HEK293 (cell line): ENCODE data around the gene GINS2.

Source experiments
- CTCF ChIA-PET: fragments of 350-600 bp; formaldehyde crosslinking; extraction: SDS; loops from one replicate; lab custom pipeline; 2021; ENCODE audit warnings: antibody characterized with exemption; lab: Yijun Ruan, JAX
- POLR2A ChIA-PET: fragments of 300-600 bp; formaldehyde crosslinking; extraction: SDS; loops from one replicate; lab custom pipeline; 2020; ENCODE audit warnings: antibody characterized with exemption, inconsistent platforms; lab: Yijun Ruan, JAX
- H3K27ac ChIP-seq: fragments of 200-500 bp; sonication (Bioruptor generic); 2 replicates; pipeline ENCODE4 v1.5.1; 2014; ENCODE audit warnings: low read depth, low read length, control low read depth, inconsistent platforms; ENCODE audit errors: extremely low read depth
- H3K36me3 ChIP-seq, 2 experiments: fragments of 200-500 bp in 1 of 2; sonication (Bioruptor generic) in 1 of 2; 1 replicate in 1 of 2; 2 replicates in 1 of 2; pipeline ENCODE4 v1.5.1; 2014 to 2017; ENCODE audit warnings: inconsistent platforms in 2 of 2, low read length in 2 of 2; ENCODE audit not compliant: control insufficient read depth in 2 of 2, insufficient read depth in 1 of 2
- H3K4me1 ChIP-seq: fragments of 200-500 bp; sonication (Bioruptor generic); 2 replicates; pipeline ENCODE4 v1.5.1; 2014; ENCODE audit warnings: mild to moderate bottlenecking, low read length, inconsistent platforms; ENCODE audit not compliant: control insufficient read depth, insufficient read depth
- H3K4me3 ChIP-seq: 2 replicates; pipeline ENCODE4 v1.5.1; 2011; ENCODE audit warnings: low read depth, mild to moderate bottlenecking, control low read depth, low read length, moderate library complexity
- H3K9me3 ChIP-seq: fragments of 200-500 bp; sonication (Bioruptor generic); 2 replicates; pipeline ENCODE4 v1.5.1; 2014; ENCODE audit warnings: low read depth, low read length, inconsistent platforms; ENCODE audit not compliant: control insufficient read depth, insufficient read depth
- GLI2 ChIP-seq: fragments of 450-650 bp; formaldehyde crosslinking; IDR thresholded peaks from 2 replicates; pipeline ENCODE4; 2017; ENCODE audit warnings: missing biosample characterization, missing genetic modification characterization, low read depth, borderline replicate concordance
- IKZF3 ChIP-seq: fragments of 450-650 bp; IDR thresholded peaks from 2 replicates; pipeline ENCODE4 v1.5.0; 2018; ENCODE audit warnings: missing biosample characterization, mild to moderate bottlenecking, missing genetic modification characterization, moderate library complexity
- KLF17 ChIP-seq: fragments of 450-650 bp; formaldehyde crosslinking; IDR thresholded peaks from 2 replicates; pipeline ENCODE4 v1.5.1; 2016; ENCODE audit warnings: missing biosample characterization, missing genetic modification characterization
- MYNN ChIP-seq: fragments of 450-650 bp; formaldehyde crosslinking; IDR thresholded peaks from 2 replicates; pipeline ENCODE4 v1.5.1; 2016; ENCODE audit warnings: missing biosample characterization, missing genetic modification characterization, borderline replicate concordance
- PATZ1 ChIP-seq: fragments of 450-650 bp; formaldehyde crosslinking; IDR thresholded peaks from 2 replicates; pipeline ENCODE4 v1.5.1; 2016; ENCODE audit warnings: missing biosample characterization, missing genetic modification characterization
- SCRT1 ChIP-seq: fragments of 450-650 bp; formaldehyde crosslinking; IDR thresholded peaks from 2 replicates; pipeline ENCODE4 v1.5.1; 2016; ENCODE audit warnings: missing biosample characterization, missing genetic modification characterization, borderline replicate concordance
- ZBTB21 ChIP-seq: fragments of 450-650 bp; formaldehyde crosslinking; IDR thresholded peaks from 2 replicates; pipeline ENCODE4 v1.5.1; 2017; ENCODE audit warnings: missing biosample characterization, missing genetic modification characterization
- ZBTB26 ChIP-seq: fragments of 450-650 bp; formaldehyde crosslinking; optimal IDR thresholded peaks from 2 replicates; pipeline ENCODE3; 2016; ENCODE audit warnings: missing biosample characterization, mild to moderate bottlenecking, missing genetic modification characterization
- ZBTB7A ChIP-seq: fragments of 450-650 bp; formaldehyde crosslinking; IDR thresholded peaks from 2 replicates; pipeline ENCODE4 v1.5.1; 2016; ENCODE audit warnings: low read depth, missing biosample characterization, missing genetic modification characterization
- ZFHX2 ChIP-seq: fragments of 450-650 bp; formaldehyde crosslinking; conservative IDR thresholded peaks from 2 replicates; pipeline ENCODE4 v1.5.1; 2016; ENCODE audit warnings: missing biosample characterization, missing genetic modification characterization
- ZFP3 ChIP-seq: fragments of 450-650 bp; formaldehyde crosslinking; IDR thresholded peaks from 2 replicates; pipeline ENCODE4 v1.5.1; 2016; ENCODE audit warnings: low read depth, missing biosample characterization, missing genetic modification characterization
- ZFP69B ChIP-seq: fragments of 450-650 bp; formaldehyde crosslinking; IDR thresholded peaks from 2 replicates; pipeline ENCODE4 v1.5.1; 2016; ENCODE audit warnings: missing biosample characterization, missing genetic modification characterization
- ZNF157 ChIP-seq: fragments of 450-650 bp; formaldehyde crosslinking; IDR thresholded peaks from 2 replicates; pipeline ENCODE4 v1.5.1; 2016; ENCODE audit warnings: missing biosample characterization, missing genetic modification characterization
- ZNF169 ChIP-seq: fragments of 450-650 bp; formaldehyde crosslinking; IDR thresholded peaks from 2 replicates; pipeline ENCODE4 v1.5.1; 2016; ENCODE audit warnings: missing biosample characterization, missing genetic modification characterization
- ZNF223 ChIP-seq: fragments of 450-650 bp; formaldehyde crosslinking; IDR thresholded peaks from 2 replicates; pipeline ENCODE4 v1.5.1; 2016; ENCODE audit warnings: missing biosample characterization, missing genetic modification characterization
- ZNF26 ChIP-seq: fragments of 450-650 bp; formaldehyde crosslinking; IDR thresholded peaks from 2 replicates; pipeline ENCODE4 v1.5.1; 2016; ENCODE audit warnings: missing biosample characterization, missing genetic modification characterization
- ZNF433 ChIP-seq: fragments of 450-650 bp; formaldehyde crosslinking; IDR thresholded peaks from 2 replicates; pipeline ENCODE4 v1.5.1; 2016; ENCODE audit warnings: missing biosample characterization, missing genetic modification characterization, low read depth
- ZNF48 ChIP-seq: fragments of 450-650 bp; formaldehyde crosslinking; IDR thresholded peaks from 2 replicates; pipeline ENCODE4 v1.5.1; 2016; ENCODE audit warnings: missing biosample characterization, missing genetic modification characterization
- ZNF560 ChIP-seq: fragments of 450-650 bp; formaldehyde crosslinking; IDR thresholded peaks from 2 replicates; pipeline ENCODE4 v1.5.1; 2017; ENCODE audit warnings: missing biosample characterization, missing genetic modification characterization, borderline replicate concordance
- ZNF629 ChIP-seq: fragments of 450-650 bp; formaldehyde crosslinking; IDR thresholded peaks from 2 replicates; pipeline ENCODE4 v1.5.1; 2017; ENCODE audit warnings: missing biosample characterization, missing genetic modification characterization
- ZNF660 ChIP-seq: fragments of 450-650 bp; IDR thresholded peaks from 2 replicates; pipeline ENCODE4 v1.5.1; 2018; ENCODE audit warnings: missing biosample characterization, mild to moderate bottlenecking, missing genetic modification characterization
- ZNF677 ChIP-seq: fragments of 450-650 bp; IDR thresholded peaks from 2 replicates; pipeline ENCODE4 v1.5.0; 2018; ENCODE audit warnings: missing biosample characterization, mild to moderate bottlenecking, missing genetic modification characterization, moderate library complexity
- ZNF768 ChIP-seq: fragments of 450-650 bp; formaldehyde crosslinking; IDR thresholded peaks from 2 replicates; pipeline ENCODE4 v1.5.1; 2018; ENCODE audit warnings: missing biosample characterization, mild to moderate bottlenecking, missing genetic modification characterization
- ZNF791 ChIP-seq: fragments of 450-650 bp; formaldehyde crosslinking; IDR thresholded peaks from 2 replicates; pipeline ENCODE4 v1.5.1; 2016; ENCODE audit warnings: missing biosample characterization, missing genetic modification characterization
- ZSCAN16 ChIP-seq: fragments of 450-650 bp; formaldehyde crosslinking; IDR thresholded peaks from 2 replicates; pipeline ENCODE4 v1.5.1; 2016; ENCODE audit warnings: missing biosample characterization, missing genetic modification characterization
- ZSCAN30 ChIP-seq: fragments of 450-650 bp; IDR thresholded peaks from 2 replicates; pipeline ENCODE4 v1.5.1; 2018; ENCODE audit warnings: missing biosample characterization, mild to moderate bottlenecking, missing genetic modification characterization, moderate library complexity
- ZSCAN5A ChIP-seq: fragments of 450-650 bp; formaldehyde crosslinking; IDR thresholded peaks from 2 replicates; pipeline ENCODE4 v1.5.1; 2016; ENCODE audit warnings: missing biosample characterization, missing genetic modification characterization
- TF ChIP-seq, protein P1 (sequence below): fragments of 450-650 bp; formaldehyde crosslinking; IDR thresholded peaks from 2 replicates; pipeline ENCODE4 v1.5.1; 2016; ENCODE audit warnings: missing biosample characterization, missing genetic modification characterization, low read depth

The GINS2 gene

DNA sequence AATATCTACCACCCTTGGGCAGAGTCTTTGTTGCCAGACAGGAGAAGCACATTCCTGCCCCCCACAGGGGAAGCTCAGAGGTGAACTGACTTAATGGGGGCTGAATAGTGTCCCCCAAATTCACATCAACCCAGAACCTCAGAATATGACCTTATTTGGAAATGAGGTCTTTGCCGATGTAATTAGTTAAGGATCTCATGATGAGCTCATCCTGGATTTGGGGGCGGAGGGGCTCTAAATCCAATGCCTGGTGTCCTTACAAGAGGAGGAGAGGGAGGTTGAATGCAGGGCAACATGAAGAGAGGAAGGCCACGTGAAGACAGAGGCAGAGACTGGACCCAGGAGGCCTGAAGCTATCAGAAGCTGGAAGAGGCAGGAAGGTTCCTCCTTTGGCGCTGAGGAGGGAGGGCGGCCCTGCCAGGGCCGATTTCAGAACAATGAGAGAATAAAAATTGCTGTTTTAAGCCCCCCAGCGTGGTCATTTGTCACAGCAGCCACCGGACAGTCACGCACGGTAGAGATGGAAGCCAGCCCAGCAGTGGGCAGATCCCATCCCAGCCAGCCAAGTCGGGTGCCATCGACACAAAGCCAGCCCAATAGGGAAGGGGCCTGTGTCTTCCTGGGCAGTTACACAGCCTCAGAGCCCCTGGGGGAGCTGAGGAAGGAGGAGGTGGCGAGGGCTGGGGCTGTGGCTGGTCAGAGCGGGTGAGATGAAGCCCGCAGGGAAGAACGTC is 40.9 kb upstream of the GINS2 start:
- Histone ChIP-seq H3K4me3 (no peak overlapping the region), H3K9me3 (no peaks in the 10 kb centered on the region), H3K4me1 (no peaks in the 10 kb centered on the region), H3K27ac (no peak overlapping the region), H3K36me3 (no peaks in the 10 kb centered on the region)
- POLR2A ChIA-PET = no interaction called here
- CTCF ChIA-PET = interaction anchor here (0.6 to 1.3 kb wide), 7 partner anchors 8 to 438 kb away, joined by 3 to 5 read pairs (median 3); no protein-coding TSS in a partner anchor
- no peak for TF ChIP-seq ZNF169
- no peak for TF ChIP-seq ZNF677
- no peak for TF ChIP-seq KLF17 (tag by site-specific recombination)
- TF ChIP-seq ZNF791 (tag by site-specific recombination) = no peak
- TF ChIP-seq ZNF48 (tag by site-specific recombination) = no peak
- no peak for TF ChIP-seq ZFP3 (tag by site-specific recombination)
- TF ChIP-seq IKZF3 (tag by site-specific recombination) = no peak
- peak; percentile 36; the same call in 1 of the 2 replicates for TF ChIP-seq PATZ1 (tag by site-specific recombination)
- TF ChIP-seq ZNF660 = no peak
- TF ChIP-seq ZSCAN16 (tag by site-specific recombination) = no peak
- no peak for TF ChIP-seq ZBTB26
- TF ChIP-seq SCRT1 (tag by site-specific recombination) = no peak
- TF ChIP-seq ZBTB21 (tag by site-specific recombination) = 0 out of 2 replicates have a peak, but pooled peaks have one; percentile 32
- no peak for TF ChIP-seq ZBTB7A
- no peak for TF ChIP-seq ZNF157 (tag by site-specific recombination)
- TF ChIP-seq ZNF629 (tag by site-specific recombination) = peak; percentile 26; the same call in 1 of the 2 replicates
- TF ChIP-seq MYNN (tag by site-specific recombination) = no peak
- no peak for TF ChIP-seq ZNF223
- TF ChIP-seq ZNF768 = no peak
- no peak for TF ChIP-seq ZNF560
- peak; percentile 23; the same call in 1 of the 2 replicates for TF ChIP-seq ZFHX2 (tag by site-specific recombination)
- TF ChIP-seq, protein P1, sequence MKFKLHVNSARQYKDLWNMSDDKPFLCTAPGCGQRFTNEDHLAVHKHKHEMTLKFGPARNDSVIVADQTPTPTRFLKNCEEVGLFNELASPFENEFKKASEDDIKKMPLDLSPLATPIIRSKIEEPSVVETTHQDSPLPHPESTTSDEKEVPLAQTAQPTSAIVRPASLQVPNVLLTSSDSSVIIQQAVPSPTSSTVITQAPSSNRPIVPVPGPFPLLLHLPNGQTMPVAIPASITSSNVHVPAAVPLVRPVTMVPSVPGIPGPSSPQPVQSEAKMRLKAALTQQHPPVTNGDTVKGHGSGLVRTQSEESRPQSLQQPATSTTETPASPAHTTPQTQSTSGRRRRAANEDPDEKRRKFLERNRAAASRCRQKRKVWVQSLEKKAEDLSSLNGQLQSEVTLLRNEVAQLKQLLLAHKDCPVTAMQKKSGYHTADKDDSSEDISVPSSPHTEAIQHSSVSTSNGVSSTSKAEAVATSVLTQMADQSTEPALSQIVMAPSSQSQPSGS (tag by site-specific recombination) = 0 out of 2 replicates have a peak, but pooled peaks have one; percentile 12
- TF ChIP-seq GLI2 (tag by site-specific recombination) = no peak
- no peak for TF ChIP-seq ZSCAN30 (tag by site-specific recombination)
- no peak for TF ChIP-seq ZNF433
- no peak for TF ChIP-seq ZSCAN5A (tag by site-specific recombination)
- TF ChIP-seq ZNF26 = no peak
- no peak for TF ChIP-seq ZFP69B (tag by site-specific recombination)
